HG02571 (cell line): ENCODE measurements around the gene GRIFIN.

Source experiments
- ATAC-seq: cut with Tn5 transposase; IDR thresholded peaks from one replicate; pipeline ENCODE4 v1.9.1; 2021; ENCODE audit warnings: mild to moderate bottlenecking, moderate library complexity; ENCODE audit not compliant: unreplicated experiment

Gene GRIFIN

DNA sequence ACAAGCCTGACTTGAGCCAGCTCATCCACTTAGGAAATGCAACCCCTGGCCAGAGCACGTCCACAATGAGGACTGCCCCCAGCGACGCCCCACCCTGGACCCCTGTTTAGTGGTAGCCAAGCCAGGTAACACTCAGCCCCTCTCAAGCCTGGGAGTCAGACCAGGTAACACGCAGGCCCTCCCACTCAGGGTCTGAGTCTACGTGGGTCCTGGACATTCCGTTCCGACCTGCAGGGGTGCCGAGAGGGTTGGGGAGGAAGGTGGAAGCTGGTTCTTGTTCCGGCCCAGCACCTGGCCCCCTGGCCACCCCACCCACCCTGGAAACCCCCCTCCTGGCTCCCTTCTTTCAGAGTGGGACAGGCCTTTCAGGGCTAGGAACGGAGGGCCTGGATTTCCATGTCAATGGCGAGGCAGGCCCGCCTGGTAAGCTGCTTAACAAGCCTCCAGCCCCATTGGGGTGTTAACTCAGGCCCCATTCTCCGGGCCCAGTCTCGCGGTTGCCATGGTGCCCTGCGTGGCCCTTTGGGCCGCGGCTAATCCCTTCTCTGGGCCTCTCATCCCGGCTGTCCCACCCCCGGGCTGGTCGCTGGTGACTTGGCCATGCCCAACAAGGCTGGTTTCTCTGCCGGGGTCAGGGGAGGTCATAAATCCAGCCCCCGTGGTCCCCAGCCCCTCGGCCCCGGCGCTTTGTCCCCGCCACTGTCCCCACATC, 23.7 kb upstream of the GRIFIN start:
- no peak for ATAC-seq

GRCh38 chr7:2499181-2499580, 23.0 kb upstream of the GRIFIN start:
- no peak for ATAC-seq

- ATAC-seq, result no peak
These were observed 22.5 kb upstream of the GRIFIN start for GRCh38 chr7:2498708-2499107.

- ATAC-seq, result no peak
These were observed 21.5 kb upstream of the GRIFIN start for GRCh38 chr7:2497500-2498336.

DNA sequence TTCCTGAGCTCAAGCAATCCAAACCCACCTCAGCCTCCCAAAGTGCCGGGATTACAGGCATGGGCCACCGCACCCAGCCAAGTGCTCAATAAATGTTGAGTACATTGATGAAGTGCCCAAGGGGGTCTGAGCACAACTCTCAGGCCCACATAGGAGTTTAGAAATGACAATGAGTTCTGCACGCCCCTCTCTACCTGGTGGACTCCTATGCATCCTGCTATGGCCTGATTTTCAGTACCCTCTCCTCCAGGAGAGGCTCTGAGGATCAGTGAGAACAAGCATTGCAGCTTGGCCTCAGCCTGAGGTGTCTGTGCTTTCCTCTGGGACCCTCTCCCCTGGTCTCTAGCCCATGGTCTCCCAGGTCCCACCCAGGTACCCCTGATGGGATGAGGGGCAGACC, 20.9 kb upstream of the GRIFIN start:
- no peak for ATAC-seq

- no peak for ATAC-seq
These were observed 20.2 kb upstream of the GRIFIN start for GRCh38 chr7:2496375-2496774.

GRCh38 chr7:2495418-2496299, 19.5 kb upstream of the GRIFIN start:
- ATAC-seq, result no peak

DNA sequence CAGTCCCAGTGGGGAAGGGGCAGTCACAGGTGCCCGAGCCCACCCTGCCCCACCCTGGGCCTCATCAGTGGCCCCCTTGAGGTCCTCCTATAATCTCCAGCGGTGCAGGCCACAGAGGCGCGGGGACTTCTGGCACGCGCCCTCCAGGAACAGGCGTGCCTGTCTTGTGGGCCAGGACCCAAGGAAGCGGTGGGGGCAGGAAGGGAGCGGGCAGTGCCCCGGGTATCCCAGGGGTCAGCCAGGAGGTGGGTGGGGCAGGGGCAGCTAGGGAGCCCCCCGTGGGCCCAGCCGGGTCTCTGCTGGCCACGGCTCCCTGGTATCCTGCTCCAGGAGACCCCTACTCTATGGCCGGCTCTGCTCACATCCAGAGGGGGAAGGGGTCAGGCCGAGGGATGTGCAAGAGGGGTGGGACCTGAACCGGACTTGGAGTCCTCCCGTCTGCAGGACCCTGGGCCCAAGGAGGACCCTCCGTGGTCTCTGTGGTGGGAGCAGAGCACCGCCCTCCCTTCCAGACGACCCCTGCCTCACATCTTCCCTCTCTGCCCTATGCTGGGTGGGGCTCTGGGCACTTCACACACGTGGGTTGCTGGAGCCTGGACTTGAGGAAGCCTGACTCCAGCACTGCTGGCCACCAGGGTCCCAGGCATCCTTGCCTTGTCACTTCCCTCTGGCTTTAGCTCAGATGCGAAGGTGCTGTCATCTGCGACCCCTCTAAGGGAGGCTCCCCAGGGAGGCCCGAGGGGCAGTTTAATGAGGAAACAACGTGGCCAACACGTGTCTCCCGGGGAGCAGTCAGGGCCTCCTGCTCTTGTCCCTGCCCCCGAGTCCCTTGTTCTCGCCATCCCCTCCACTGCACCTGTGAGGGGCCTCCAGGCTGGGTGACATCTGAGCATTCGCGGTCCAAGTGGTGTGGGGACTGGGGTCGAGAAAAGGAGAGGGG, 18.3 kb upstream of the GRIFIN start:
- no peak for ATAC-seq

DNA sequence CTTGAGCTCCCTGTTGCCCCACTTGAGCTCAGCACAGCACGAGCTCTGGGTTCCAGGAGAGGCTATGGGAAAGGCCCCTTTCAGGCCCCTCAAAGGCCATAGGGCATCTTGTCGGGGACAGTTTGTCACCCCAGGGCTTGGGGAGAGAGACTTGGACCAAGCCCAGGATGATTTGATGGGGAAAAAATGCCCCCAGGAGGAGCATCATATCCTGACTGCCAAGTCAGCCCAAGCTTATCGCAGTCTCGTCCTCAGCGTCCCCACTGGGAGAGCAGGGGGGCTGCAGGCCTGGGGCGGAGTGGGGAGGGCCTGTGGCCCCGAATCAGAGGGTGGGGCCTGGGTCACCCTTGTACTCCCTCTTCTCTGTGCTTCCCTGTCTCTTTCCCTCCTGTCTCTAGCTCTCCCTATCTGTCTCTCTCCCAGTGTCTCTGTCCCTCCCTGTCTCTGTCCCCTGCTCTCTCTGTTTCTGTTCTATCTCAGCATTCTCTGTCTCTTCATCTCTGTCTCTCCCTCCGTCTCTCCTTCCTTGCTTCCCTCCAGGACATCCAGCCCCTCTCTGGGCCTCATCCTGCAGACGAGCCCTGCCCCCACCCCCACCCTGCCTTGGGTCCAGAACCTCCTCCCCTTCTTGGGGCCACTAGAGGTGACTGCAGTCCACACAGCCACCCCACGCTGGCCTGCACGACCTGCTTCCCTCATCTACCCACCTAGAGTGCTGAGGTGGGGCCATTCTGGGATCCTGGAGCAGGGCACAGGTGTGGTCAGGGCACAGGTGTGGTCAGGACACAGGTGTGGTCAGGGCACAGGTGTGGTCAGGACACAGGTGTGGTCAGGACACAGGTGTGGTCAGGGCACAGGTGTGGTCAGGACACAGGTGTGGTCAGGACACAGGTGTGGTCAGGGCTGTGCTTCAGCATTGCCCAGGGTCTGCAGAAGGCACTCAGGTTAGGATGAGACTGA, 17.3 kb upstream of the GRIFIN start:
- ATAC-seq, result no peak

DNA sequence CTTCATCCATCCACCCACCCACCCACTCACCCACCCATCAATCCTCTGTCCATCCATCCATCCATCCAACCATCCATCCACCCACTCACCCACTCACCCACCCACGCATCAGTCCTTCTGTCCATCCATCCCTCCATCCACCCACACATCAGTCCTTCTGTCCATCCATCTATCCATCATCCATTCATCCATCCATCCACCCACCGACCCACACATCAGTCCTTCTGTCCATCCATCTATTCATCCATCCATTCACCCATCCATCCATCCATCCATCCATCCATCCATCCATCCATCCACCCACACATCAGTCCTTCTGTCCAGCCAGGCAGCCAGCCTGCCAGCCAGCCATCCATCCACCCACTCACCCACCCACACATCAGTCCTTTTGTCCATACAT, 15.8 kb upstream of the GRIFIN start:
- no peak for ATAC-seq

GRCh38 chr7:2490181-2490651, 14.0 kb upstream of the GRIFIN start:
- ATAC-seq, result no peak

- no peak for ATAC-seq
These were observed 12.5 kb upstream of the GRIFIN start for GRCh38 chr7:2488681-2489080.

- no peak for ATAC-seq
These were observed 12.1 kb upstream of the GRIFIN start for GRCh38 chr7:2488272-2488645.

GRCh38 chr7:2487586-2488271, 11.5 kb upstream of the GRIFIN start:
- no peak for ATAC-seq

GRCh38 chr7:2484868-2485267, 8.7 kb upstream of the GRIFIN start:
- no peak for ATAC-seq

- no peak for ATAC-seq
These were observed 7.3 kb upstream of the GRIFIN start for GRCh38 chr7:2483494-2483893.

GRCh38 chr7:2482725-2483451, 6.7 kb upstream of the GRIFIN start:
- no peak for ATAC-seq

DNA sequence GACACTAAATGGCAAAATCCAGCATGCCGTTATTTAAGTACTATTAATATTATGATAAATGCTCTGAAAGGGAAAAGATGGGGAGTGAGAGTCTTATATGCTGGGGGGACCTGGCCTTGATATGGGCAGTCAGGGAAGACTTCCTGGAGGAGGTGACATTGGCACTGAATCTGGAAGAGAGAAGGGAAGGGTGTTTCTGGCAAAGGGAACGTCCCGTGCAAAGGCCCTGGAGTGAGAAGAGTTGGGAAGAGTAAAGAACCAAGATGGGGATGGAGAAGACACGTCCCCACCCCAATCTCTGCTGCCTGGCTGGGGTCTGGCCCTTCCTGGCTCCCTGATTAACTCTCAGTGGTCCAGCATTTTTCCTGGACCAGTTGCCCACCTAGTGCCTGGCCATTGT, 5.0 kb upstream of the GRIFIN start:
- ATAC-seq, result no peak
